NCI-H2081 (cell line): ENCODE results near the gene KRT6B.
A peak's percentile ranks its signal among the peaks of the same experiment; 100 is the strongest.
"Not testable (repeated sequence)": the region's sequence is repeated elsewhere in the genome, so short reads cannot be mapped to it uniquely, and the experiment has no call there.

Source experiments
- DNase-seq, 2 experiments: peaks; one replicate each; lab custom pipeline; 2025; lab: John Stamatoyannopoulos, UW

KRT6B gene

GRCh38 chr12:52452101-52452500, at the start of gene KRT6B:
Gene KRT6B (minus strand): TSS chr12:52452146. CDS start chr12:52452078, 68 bp downstream.
- DNase-seq = no peak

- no peak for DNase-seq
Measured at GRCh38 chr12:52501490-52501889, 49.5 kb upstream of the KRT6B start.

GRCh38 chr12:52500574-52500973, 48.6 kb upstream of the KRT6B start:
- peak in 1 of 2 experiments; percentile 28 for DNase-seq

GRCh38 chr12:52499806-52500560, 48.0 kb upstream of the KRT6B start:
- no peak for DNase-seq

- no peak for DNase-seq
Measured at GRCh38 chr12:52498946-52499345, 47.0 kb upstream of the KRT6B start.

- no peak for DNase-seq
Measured at GRCh38 chr12:52497975-52498374, 46.0 kb upstream of the KRT6B start.

- no peak for DNase-seq
Measured at GRCh38 chr12:52496590-52497071, 44.7 kb upstream of the KRT6B start.

GRCh38 chr12:52496054-52496453, 44.1 kb upstream of the KRT6B start:
- peak; percentile 29 to 45 for DNase-seq

- DNase-seq = peak; percentile 56 to 59
Measured at GRCh38 chr12:52495389-52495788, 43.4 kb upstream of the KRT6B start.

GRCh38 chr12:52494518-52494917, 42.6 kb upstream of the KRT6B start:
- DNase-seq = no peak

- DNase-seq = no peak
Measured at GRCh38 chr12:52494100-52494499, 42.2 kb upstream of the KRT6B start.

- no peak for DNase-seq
Measured at GRCh38 chr12:52493172-52493571, 41.2 kb upstream of the KRT6B start, which contains the start of gene KRT6A. Gene KRT6A (minus strand): TSS chr12:52493257. CDS start chr12:52493188, 69 bp downstream.

GRCh38 chr12:52492405-52492804, 40.5 kb upstream of the KRT6B start:
- DNase-seq = not testable (repeated sequence)

GRCh38 chr12:52491495-52491894, 39.5 kb upstream of the KRT6B start:
- DNase-seq = not testable (repeated sequence)

- DNase-seq = no peak
Measured at GRCh38 chr12:52488736-52489135, 36.8 kb upstream of the KRT6B start.

- not testable (repeated sequence) for DNase-seq
Measured at GRCh38 chr12:52487744-52488443, 35.9 kb upstream of the KRT6B start.

GRCh38 chr12:52487211-52487610, 35.3 kb upstream of the KRT6B start:
- no peak for DNase-seq

- DNase-seq = no peak
Measured at GRCh38 chr12:52486166-52487105, 34.5 kb upstream of the KRT6B start.

- no peak for DNase-seq
Measured at GRCh38 chr12:52480073-52480472, 28.1 kb upstream of the KRT6B start.

- DNase-seq = no peak
Measured at GRCh38 chr12:52477651-52478050, 25.7 kb upstream of the KRT6B start.

GRCh38 chr12:52474212-52474611, 22.3 kb upstream of the KRT6B start:
- no peak for DNase-seq

- no peak for DNase-seq
Measured at GRCh38 chr12:52473768-52474167, 21.8 kb upstream of the KRT6B start, which contains the start of gene KRT6C. Gene KRT6C (minus strand): TSS chr12:52473805. CDS start chr12:52473737, 68 bp downstream.
